HG03064 (cell line): ENCODE data around the gene ZBTB42.
"Not testable (repeated sequence)": the region's sequence is repeated elsewhere in the genome, so short reads cannot be mapped to it uniquely, and the experiment has no call there.

Source experiments
- ATAC-seq: cut with Tn5 transposase; IDR thresholded peaks from one replicate; pipeline ENCODE4 v1.9.1; 2021; ENCODE audit warnings: low read depth; ENCODE audit not compliant: unreplicated experiment

The ZBTB42 gene

DNA sequence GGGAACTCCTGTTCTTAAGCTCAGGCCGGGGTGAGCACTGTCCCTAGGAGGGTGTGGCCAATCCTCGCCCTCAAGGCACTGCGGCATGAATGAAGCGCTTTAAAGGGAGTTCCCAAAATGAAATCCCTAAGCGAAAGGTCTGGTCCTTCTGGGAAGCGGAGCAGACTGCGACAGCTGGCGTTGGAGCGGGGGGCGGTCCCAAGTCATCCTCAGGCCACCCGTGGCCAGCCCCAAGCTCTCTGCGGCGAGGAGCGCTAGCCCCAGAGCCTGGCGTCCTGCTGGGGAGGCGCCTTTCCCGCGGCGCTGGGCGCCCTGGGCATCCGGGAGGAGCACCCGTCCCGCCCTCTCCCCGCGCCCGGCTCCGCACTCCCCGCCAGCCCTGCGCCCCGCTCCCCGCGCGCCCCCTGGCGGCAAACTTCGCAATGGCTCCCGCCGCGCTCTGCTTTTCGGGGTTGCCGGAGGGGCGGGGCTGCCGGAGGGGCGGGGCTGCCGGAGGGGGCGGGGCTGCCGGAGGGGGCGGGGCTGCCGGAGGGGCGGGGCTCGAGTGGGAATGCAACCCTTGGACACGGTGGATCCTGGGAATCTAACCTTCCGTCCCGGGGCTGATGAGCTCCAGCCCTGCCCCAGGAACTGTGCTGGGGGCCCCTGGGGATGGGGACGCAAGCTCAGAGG is 25.4 kb downstream of the ZBTB42 start:
- no peak for ATAC-seq

- ATAC-seq = no peak
Observed at GRCh38 chr14:104826861-104827176, 25.9 kb downstream of the ZBTB42 start.

- no peak for ATAC-seq
Observed at GRCh38 chr14:104827177-104828055, 26.5 kb downstream of the ZBTB42 start.

DNA sequence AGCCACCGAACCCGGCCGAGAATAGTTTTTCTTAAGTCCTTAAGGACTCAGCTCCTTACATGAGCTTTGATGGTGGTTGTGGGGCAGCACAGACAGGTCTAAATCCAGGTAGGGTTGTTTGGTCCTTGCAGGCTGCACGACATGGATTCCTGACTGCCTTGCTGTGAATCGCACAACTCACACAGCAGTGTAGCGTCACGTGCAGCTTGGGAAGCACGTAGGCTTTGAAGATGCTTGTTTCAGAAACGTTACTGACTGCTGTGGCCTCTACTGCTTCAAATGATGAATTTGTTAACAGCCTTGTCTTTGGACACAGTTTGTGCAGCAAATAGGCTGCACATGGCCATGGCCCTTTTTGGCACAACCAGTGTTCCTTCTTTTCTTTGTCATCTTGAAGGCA is 29.9 kb downstream of the ZBTB42 start:
- ATAC-seq = no peak

DNA sequence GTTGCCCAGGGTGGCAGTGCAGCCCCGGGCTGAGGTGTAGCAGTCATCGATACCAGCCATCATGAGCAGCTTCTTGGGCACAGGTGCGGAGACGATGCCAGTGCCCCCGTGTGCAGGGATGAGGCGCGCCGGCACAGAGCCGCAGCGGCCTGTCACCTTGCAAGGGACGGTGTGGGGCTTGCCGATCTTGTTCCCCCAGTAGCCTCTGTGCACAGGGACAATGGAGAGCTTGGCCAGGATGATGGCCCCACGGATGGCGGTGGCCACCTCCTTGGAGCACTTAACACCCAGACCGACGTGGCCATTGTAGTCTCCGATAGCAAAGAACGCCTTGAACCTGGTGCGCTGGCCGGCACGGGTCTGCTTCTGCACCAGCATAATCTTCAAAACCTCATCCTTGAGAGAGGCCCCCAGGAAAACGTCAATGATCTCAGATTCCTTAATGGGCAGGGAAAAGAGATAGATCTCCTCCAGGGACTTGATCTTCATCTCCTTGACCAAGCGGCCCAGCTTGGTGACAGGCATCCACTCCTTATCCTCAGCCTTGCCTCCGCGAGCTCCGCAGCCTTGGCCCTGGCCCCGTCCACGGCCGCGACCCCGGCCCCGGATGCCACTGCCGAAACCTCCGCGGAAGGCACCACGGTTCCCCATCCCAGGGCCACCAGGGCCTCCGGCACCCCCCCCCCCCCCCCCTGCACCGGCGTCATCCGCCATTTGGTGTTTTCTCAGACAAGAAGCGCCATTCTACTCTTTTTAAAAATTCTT is 35.5 kb downstream of the ZBTB42 start:
- not testable (repeated sequence) for ATAC-seq

DNA sequence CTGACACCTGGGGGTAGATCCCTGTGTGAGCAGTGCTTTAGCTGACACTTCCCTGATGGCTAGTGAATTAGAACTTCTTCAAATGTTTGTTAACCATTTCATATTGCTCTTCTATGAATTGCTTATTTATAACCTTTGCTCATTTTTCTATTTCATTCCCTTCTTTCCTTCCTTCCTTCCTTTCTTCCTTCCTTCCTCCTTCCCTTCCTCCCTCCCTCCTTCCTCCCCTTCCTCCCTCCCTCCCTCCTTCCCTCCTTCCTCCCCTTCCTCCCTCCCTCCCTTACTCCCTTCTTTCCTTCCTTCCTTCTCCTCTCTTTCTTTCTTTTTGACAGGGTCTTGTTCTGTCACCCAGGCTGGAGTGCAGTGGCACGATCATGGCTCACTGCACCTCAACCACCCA is 40.8 kb downstream of the ZBTB42 start:
- ATAC-seq = no peak

GRCh38 chr14:104843006-104843405 is 42.1 kb downstream of the ZBTB42 start:
- no peak for ATAC-seq

DNA sequence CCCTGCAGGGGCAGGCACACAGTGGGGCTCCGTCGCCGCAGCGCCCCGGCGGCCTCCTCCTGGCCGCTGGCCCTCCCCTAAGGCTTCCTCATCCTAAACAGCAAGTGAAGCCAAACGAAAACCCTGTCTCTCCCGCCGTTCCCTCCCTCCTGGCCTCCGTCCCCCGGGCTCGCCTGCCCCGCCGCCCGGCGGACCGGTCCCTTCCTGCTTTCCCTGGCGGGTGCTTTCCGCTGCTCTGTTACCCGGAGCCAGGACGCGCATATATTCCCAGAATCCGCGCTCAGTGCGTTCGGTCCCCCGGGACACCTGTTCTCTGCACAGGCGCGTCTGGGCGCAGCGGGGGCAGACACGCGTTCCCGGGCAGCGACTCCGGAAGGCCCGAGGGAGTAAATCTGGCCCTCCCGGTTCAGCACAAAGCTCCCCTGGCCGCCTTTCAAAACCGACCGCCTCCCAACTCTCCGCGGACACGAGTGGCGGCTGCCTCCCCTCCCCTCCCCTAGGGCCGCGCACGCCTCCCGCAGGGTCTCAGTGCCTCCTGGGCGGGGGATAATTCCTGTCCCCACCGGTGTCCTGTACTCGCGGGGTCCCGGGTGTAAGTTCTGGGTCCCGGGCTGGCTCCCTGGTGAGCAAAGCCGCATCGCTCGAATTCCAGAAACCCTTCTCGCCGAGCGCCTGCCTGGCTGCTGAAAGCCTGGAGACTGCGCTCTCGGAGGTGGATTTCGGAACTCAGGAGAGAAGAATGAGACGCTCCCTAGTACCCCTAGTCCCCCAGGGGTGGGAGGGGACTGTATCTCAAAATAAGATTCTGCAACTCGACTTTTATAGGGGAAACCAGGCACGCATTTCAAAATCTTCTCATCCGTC is 42.8 kb downstream of the ZBTB42 start:
- ATAC-seq = no peak

- no peak for ATAC-seq
Observed at GRCh38 chr14:104844306-104845032, 43.6 kb downstream of the ZBTB42 start.

GRCh38 chr14:104845033-104845666 is 44.2 kb downstream of the ZBTB42 start:
- ATAC-seq = no peak

DNA sequence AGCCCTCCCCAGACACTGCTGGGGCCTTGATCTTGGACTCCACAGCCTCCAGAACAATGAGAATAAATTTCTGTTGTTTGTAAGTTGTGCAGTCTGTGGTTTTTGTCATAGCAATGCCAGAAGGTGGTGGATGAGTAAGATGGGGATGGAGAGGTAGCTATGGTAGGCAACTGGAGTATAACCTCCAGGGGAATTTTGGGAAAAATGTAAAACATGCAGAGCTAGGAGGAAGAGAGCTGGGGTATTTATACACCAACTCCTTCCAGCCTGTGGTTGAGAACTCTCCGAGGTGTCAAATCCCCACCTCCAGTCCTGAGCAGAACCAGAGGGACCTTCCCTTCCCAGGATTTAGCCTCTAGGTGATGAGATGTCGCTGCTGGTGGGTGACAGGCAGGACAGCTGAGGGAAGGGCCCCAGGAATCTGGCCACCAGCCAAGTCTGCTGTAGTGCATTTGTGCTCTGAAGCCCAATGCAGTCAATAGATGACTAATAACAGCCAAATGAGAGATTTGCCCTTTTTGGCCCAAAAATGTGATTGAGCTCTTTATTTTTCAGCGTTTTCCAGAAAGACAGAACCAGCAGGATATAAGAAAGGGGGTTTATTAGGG is 45.0 kb downstream of the ZBTB42 start:
- no peak for ATAC-seq

DNA sequence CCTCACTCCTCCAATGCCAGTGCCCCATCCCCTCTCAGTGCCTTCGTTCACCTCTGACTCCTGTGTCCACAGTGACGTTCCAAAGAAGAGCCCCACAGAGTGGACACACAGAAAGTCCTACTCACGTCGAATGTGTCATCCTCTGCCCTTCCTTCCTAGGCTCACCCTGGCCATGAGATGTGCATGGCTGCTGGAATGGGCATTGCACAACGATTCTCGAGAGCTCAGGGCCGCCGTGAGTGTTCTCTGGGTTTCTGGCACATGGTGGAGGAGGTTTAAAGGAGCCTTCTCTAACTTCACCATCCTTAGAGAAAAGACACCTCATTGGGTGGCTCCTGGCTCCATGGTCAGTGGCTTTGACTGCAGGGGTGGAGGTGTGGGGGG is 51.4 kb downstream of the ZBTB42 start:
- ATAC-seq = no peak
